Adipocyte (in vitro differentiated cells): Measurements from ENCODE around the gene GUCA2A.

ENCODE experiments used
- DNase-seq: peaks from one replicate; pipeline ENCODE4 v3.0.0-alpha.2; 2015; ENCODE audit warnings: low read depth
- H3K27me3 ChIP-seq: replicated peaks from 2 replicates; pipeline ENCODE4 v1.7.0; 2013; ENCODE audit warnings: mild to moderate bottlenecking, low read length, moderate library complexity; ENCODE audit not compliant: control insufficient read depth, insufficient read depth
- H3K36me3 ChIP-seq: 2 replicates; pipeline ENCODE4 v1.7.0; 2013; ENCODE audit warnings: low read length, mild to moderate bottlenecking, moderate library complexity; ENCODE audit not compliant: control insufficient read depth, insufficient read depth, severe bottlenecking
- H3K4me1 ChIP-seq: 2 replicates; pipeline ENCODE4 v1.7.0; 2013; ENCODE audit warnings: mild to moderate bottlenecking, low read length, moderate library complexity; ENCODE audit not compliant: control insufficient read depth, insufficient read depth
- H3K4me3 ChIP-seq: 2 replicates; pipeline ENCODE4 v1.7.0; 2013; ENCODE audit warnings: mild to moderate bottlenecking, low read length, moderate library complexity
- H3K9ac ChIP-seq: 2 replicates; pipeline ENCODE4 v1.7.0; 2013; ENCODE audit warnings: mild to moderate bottlenecking, low read length, moderate library complexity
- H3K9me3 ChIP-seq: 2 replicates; pipeline ENCODE4 v1.7.0; 2013; ENCODE audit warnings: mild to moderate bottlenecking, low read length, moderate library complexity; ENCODE audit not compliant: control insufficient read depth

The GUCA2A gene

GRCh38 chr1:42189931-42190853 is 25.6 kb upstream of the GUCA2A start:
- no peak overlapping the region for H3K4me3 ChIP-seq
- H3K9ac ChIP-seq: no peak overlapping the region
- H3K4me1 ChIP-seq: peaks cover 11% of the 10 kb centered on the region
- peaks cover 66% of the 10 kb centered on the region for H3K36me3 ChIP-seq
- H3K9me3 ChIP-seq: no peaks in the 10 kb centered on the region
- DNase-seq: no peak
- no peaks in the 10 kb centered on the region for H3K27me3 ChIP-seq

GRCh38 chr1:42186152-42186551 is 21.6 kb upstream of the GUCA2A start:
- Histone ChIP-seq H3K27me3 (no peaks in the 10 kb centered on the region), H3K9me3 (no peaks in the 10 kb centered on the region), H3K4me1 (peaks cover 11% of the 10 kb centered on the region), H3K36me3 (peaks cover 60% of the 10 kb centered on the region), H3K9ac (no peak overlapping the region), H3K4me3 (no peak overlapping the region)
- DNase-seq: peak; percentile 57

GRCh38 chr1:42184616-42185015 is 20.1 kb upstream of the GUCA2A start:
- no peak overlapping the region for H3K4me3 ChIP-seq
- no peak overlapping the region for H3K9ac ChIP-seq
- H3K9me3 ChIP-seq: no peaks in the 10 kb centered on the region
- H3K27me3 ChIP-seq: no peaks in the 10 kb centered on the region
- H3K36me3 ChIP-seq: peaks cover 50% of the 10 kb centered on the region
- DNase-seq: no peak
- peaks cover 15% of the 10 kb centered on the region for H3K4me1 ChIP-seq

- no peak overlapping the region for H3K4me3 ChIP-seq
Measured at GRCh38 chr1:42183957-42184268, 19.4 kb upstream of the GUCA2A start.

GRCh38 chr1:42183210-42183956 is 18.8 kb upstream of the GUCA2A start:
- H3K4me1 ChIP-seq: peaks cover 25% of the 10 kb centered on the region
- H3K4me3 ChIP-seq: no peak overlapping the region
- no peak overlapping the region for H3K9ac ChIP-seq
- no peaks in the 10 kb centered on the region for H3K9me3 ChIP-seq
- no peaks in the 10 kb centered on the region for H3K27me3 ChIP-seq
- DNase-seq: no peak
- H3K36me3 ChIP-seq: peaks cover 38% of the 10 kb centered on the region

More at GRCh38 chr1:42183957-42184268, 19.4 kb upstream of the GUCA2A start:
- H3K36me3 ChIP-seq: peaks cover 43% of the 10 kb centered on the region
- no peaks in the 10 kb centered on the region for H3K27me3 ChIP-seq
- peaks cover 20% of the 10 kb centered on the region for H3K4me1 ChIP-seq
- no peak overlapping the region for H3K9ac ChIP-seq
- no peaks in the 10 kb centered on the region for H3K9me3 ChIP-seq
- no peak for DNase-seq

- Histone ChIP-seq H3K27me3 (no peaks in the 10 kb centered on the region), H3K4me3 (no peak overlapping the region), H3K4me1 (peaks cover 37% of the 10 kb centered on the region), H3K9ac (no peak overlapping the region), H3K9me3 (no peaks in the 10 kb centered on the region), H3K36me3 (peaks cover 29% of the 10 kb centered on the region)
- no peak for DNase-seq
Measured at GRCh38 chr1:42181687-42182086, 17.1 kb upstream of the GUCA2A start.

- H3K9ac ChIP-seq: no peak overlapping the region
- H3K9me3 ChIP-seq: no peaks in the 10 kb centered on the region
- DNase-seq: no peak
- H3K4me3 ChIP-seq: no peak overlapping the region
- no peaks in the 10 kb centered on the region for H3K27me3 ChIP-seq
- peaks cover 25% of the 10 kb centered on the region for H3K36me3 ChIP-seq
- peaks cover 26% of the 10 kb centered on the region for H3K4me1 ChIP-seq
Measured at GRCh38 chr1:42179900-42180329, 15.4 kb upstream of the GUCA2A start.

- peak; percentile 78 for DNase-seq
- Histone ChIP-seq H3K4me3 (no peak overlapping the region), H3K4me1 (peaks cover 32% of the 10 kb centered on the region), H3K27me3 (no peaks in the 10 kb centered on the region), H3K9me3 (no peaks in the 10 kb centered on the region), H3K9ac (no peak overlapping the region), H3K36me3 (peaks cover 18% of the 10 kb centered on the region)
Measured at GRCh38 chr1:42179275-42179674, 14.7 kb upstream of the GUCA2A start.

GRCh38 chr1:42178249-42178648 is 13.7 kb upstream of the GUCA2A start:
- Histone ChIP-seq H3K4me1 (peaks cover 41% of the 10 kb centered on the region), H3K27me3 (no peaks in the 10 kb centered on the region), H3K9me3 (no peaks in the 10 kb centered on the region), H3K4me3 (no peak overlapping the region), H3K9ac (no peak overlapping the region), H3K36me3 (peaks cover 18% of the 10 kb centered on the region)
- DNase-seq: no peak

- H3K27me3 ChIP-seq: no peaks in the 10 kb centered on the region
- peak; percentile 57 for DNase-seq
- H3K9me3 ChIP-seq: no peaks in the 10 kb centered on the region
Measured at GRCh38 chr1:42177541-42177981, 13.0 kb upstream of the GUCA2A start.

GRCh38 chr1:42176902-42177519 is 12.5 kb upstream of the GUCA2A start:
- Histone ChIP-seq H3K36me3 (peaks cover 14% of the 10 kb centered on the region), H3K9ac (no peak overlapping the region), H3K4me1 (peaks cover 41% of the 10 kb centered on the region), H3K9me3 (no peaks in the 10 kb centered on the region), H3K27me3 (no peaks in the 10 kb centered on the region), H3K4me3 (no peak overlapping the region)
- peak; percentile 59 for DNase-seq

More at GRCh38 chr1:42177541-42177981, 13.0 kb upstream of the GUCA2A start:
- H3K9ac ChIP-seq: no peak overlapping the region
- H3K4me1 ChIP-seq: peaks cover 41% of the 10 kb centered on the region
- no peak overlapping the region for H3K4me3 ChIP-seq
- H3K36me3 ChIP-seq: peaks cover 14% of the 10 kb centered on the region
